ENCODE measurements around the gene MTA1.

The MTA1 gene

GRCh38 chr14:105481886-105482457 is 62.3 kb downstream of the MTA1 start:
- TF ChIP-seq, protein P1, sequence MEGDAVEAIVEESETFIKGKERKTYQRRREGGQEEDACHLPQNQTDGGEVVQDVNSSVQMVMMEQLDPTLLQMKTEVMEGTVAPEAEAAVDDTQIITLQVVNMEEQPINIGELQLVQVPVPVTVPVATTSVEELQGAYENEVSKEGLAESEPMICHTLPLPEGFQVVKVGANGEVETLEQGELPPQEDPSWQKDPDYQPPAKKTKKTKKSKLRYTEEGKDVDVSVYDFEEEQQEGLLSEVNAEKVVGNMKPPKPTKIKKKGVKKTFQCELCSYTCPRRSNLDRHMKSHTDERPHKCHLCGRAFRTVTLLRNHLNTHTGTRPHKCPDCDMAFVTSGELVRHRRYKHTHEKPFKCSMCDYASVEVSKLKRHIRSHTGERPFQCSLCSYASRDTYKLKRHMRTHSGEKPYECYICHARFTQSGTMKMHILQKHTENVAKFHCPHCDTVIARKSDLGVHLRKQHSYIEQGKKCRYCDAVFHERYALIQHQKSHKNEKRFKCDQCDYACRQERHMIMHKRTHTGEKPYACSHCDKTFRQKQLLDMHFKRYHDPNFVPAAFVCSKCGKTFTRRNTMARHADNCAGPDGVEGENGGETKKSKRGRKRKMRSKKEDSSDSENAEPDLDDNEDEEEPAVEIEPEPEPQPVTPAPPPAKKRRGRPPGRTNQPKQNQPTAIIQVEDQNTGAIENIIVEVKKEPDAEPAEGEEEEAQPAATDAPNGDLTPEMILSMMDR (IDR thresholded peaks at IDR 0.05; ENCODE audit: low read depth, low read length), result no peak
- TF ChIP-seq MYC (IDR thresholded peaks at IDR 0.05; ENCODE audit: low read depth, low read length), result no peak
- TF ChIP-seq, protein P2, sequence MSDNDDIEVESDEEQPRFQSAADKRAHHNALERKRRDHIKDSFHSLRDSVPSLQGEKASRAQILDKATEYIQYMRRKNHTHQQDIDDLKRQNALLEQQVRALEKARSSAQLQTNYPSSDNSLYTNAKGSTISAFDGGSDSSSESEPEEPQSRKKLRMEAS (IDR thresholded peaks at IDR 0.05; ENCODE audit: low read depth, low read length), result no peak
- no peak for TF ChIP-seq POLR2A (IDR thresholded peaks at IDR 0.05; ENCODE audit: extremely low read depth, insufficient read length)
- DNase-seq (ENCODE audit: low read depth), result peak; percentile 83
- no peak overlapping the region for H3K4me3 ChIP-seq (ENCODE audit: low read depth, low read length)

DNA sequence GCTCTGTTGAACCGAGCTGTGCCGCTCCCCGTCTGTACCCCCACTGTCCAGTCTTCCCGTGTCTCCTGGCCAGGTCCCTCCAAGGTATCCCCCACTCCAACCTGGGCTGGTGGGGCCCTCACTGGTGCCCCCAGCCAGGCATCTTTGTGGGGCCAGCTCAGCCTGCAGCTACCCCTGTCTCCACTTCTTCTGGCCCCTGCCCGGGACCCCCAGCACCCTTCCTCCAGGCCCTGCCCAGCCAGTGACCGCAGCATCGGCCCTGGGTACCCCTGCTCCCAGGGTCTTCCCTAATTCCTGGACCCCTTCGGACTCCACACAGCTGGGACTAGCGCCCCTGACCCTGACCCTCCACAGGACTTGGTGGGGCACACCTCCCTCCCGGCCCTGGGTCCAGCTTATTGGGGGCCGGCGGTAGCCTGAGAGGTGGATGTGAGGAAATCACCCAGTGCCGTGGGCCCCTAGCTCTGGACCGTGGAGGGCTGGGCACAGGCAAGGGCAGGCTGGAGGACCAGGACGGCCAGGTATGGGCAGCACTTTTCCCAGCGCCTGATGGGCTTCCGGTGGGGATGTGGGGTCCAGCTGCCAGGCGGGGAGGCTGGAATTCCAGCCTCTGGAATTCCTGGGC is 63.0 kb downstream of the MTA1 start:
- no peak for TF ChIP-seq MYC (IDR thresholded peaks at IDR 0.05; ENCODE audit: low read depth, low read length)
- TF ChIP-seq POLR2A (IDR thresholded peaks at IDR 0.05; ENCODE audit: extremely low read depth, insufficient read length), result no peak
- TF ChIP-seq, protein P1 (IDR thresholded peaks at IDR 0.05; ENCODE audit: low read depth, low read length), result no peak
- TF ChIP-seq, protein P2 (IDR thresholded peaks at IDR 0.05; ENCODE audit: low read depth, low read length), result no peak
- H3K4me3 ChIP-seq (ENCODE audit: low read depth, low read length), result no peak overlapping the region
- no peak for DNase-seq (ENCODE audit: low read depth)

- TF ChIP-seq, protein P2 (IDR thresholded peaks at IDR 0.05; ENCODE audit: low read depth, low read length), result no peak
- TF ChIP-seq, protein P1 (IDR thresholded peaks at IDR 0.05; ENCODE audit: low read depth, low read length), result no peak
- no peak for TF ChIP-seq MYC (IDR thresholded peaks at IDR 0.05; ENCODE audit: low read depth, low read length)
- TF ChIP-seq POLR2A (IDR thresholded peaks at IDR 0.05; ENCODE audit: extremely low read depth, insufficient read length), result no peak
- H3K4me3 ChIP-seq (ENCODE audit: low read depth, low read length), result no peak overlapping the region
- no peak for DNase-seq (ENCODE audit: low read depth)
Observed at GRCh38 chr14:105483300-105484068, 63.9 kb downstream of the MTA1 start.

- TF ChIP-seq, protein P1 (IDR thresholded peaks at IDR 0.05; ENCODE audit: low read depth, low read length), result no peak
- no peak for TF ChIP-seq MYC (IDR thresholded peaks at IDR 0.05; ENCODE audit: low read depth, low read length)
- TF ChIP-seq, protein P2 (IDR thresholded peaks at IDR 0.05; ENCODE audit: low read depth, low read length), result no peak
- no peak for TF ChIP-seq POLR2A (IDR thresholded peaks at IDR 0.05; ENCODE audit: extremely low read depth, insufficient read length)
- H3K4me3 ChIP-seq (ENCODE audit: low read depth, low read length), result no peak overlapping the region
- no peak for DNase-seq (ENCODE audit: low read depth)
Observed at GRCh38 chr14:105484069-105484996, 64.7 kb downstream of the MTA1 start.

DNA sequence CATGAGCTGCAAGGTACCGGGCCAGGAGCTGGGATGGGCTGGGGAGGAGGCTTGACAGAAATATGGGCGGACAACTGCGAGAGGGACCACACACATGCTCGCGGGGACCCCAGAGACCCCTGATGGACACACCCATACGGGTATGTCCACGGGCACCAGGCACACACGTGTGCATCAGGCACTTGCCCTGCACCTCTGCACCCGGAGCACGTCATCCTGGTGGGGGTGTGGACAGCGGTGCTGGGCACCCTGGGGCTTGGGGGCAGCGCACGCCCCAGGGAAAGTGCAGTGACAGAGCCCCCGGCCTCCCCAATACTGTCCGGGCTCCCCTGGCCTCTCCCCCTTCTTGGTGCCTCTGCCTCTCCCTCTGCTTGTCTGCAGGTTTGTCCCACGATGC is 65.4 kb downstream of the MTA1 start:
- DNase-seq (ENCODE audit: low read depth), result no peak
- TF ChIP-seq, protein P1 (IDR thresholded peaks at IDR 0.05; ENCODE audit: low read depth, low read length), result no peak
- TF ChIP-seq, protein P2 (IDR thresholded peaks at IDR 0.05; ENCODE audit: low read depth, low read length), result no peak
- TF ChIP-seq MYC (IDR thresholded peaks at IDR 0.05; ENCODE audit: low read depth, low read length), result no peak
- no peak for TF ChIP-seq POLR2A (IDR thresholded peaks at IDR 0.05; ENCODE audit: extremely low read depth, insufficient read length)
- no peak overlapping the region for H3K4me3 ChIP-seq (ENCODE audit: low read depth, low read length)

Data from NB4 (cell line).